ENCODE measurements around the gene HERPUD2. TPM values are rescaled to one million over a fixed set of nuclear protein-coding genes. Genes with fewer than 3 reads are reported as not detected.

Gene HERPUD2
- total RNA-seq, 4 donors from 2014 or later, result 27.0 to 35.9 (median 29.9) TPM

DNA sequence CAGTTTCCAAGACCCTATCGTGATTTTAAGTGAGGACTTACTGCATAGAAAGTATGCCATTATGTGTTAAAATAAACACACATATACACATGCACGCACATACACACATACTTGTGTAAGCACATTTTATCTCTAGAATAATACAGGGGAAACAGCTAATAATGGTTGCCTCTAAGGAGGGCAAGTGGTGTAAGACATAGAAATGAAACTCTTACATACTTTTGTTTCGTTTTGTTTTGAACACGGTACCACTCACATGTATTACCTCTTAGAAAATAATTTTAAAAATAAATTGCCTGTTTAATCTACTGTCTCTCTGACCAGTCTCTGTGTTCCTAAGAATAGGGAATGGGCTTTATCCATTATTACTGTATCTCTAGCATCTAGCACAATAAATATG lies 49.2 kb downstream of the HERPUD2 start:
- H3K36me3 ChIP-seq, result no peaks in the 10 kb centered on the region
- no peak overlapping the region for H3K27ac ChIP-seq
- no peaks in the 10 kb centered on the region for H3K9me3 ChIP-seq
- no peak overlapping the region for H3K4me3 ChIP-seq (replicated peaks in 1 of 3)
- intact Hi-C loops (cut with DNase I), result no loop called here
- H3K4me1 ChIP-seq, result peaks cover 4 to 7% of the 10 kb centered on the region in 2 donors
- no peaks in the 10 kb centered on the region for H3K27me3 ChIP-seq
- TF ChIP-seq, protein P1, sequence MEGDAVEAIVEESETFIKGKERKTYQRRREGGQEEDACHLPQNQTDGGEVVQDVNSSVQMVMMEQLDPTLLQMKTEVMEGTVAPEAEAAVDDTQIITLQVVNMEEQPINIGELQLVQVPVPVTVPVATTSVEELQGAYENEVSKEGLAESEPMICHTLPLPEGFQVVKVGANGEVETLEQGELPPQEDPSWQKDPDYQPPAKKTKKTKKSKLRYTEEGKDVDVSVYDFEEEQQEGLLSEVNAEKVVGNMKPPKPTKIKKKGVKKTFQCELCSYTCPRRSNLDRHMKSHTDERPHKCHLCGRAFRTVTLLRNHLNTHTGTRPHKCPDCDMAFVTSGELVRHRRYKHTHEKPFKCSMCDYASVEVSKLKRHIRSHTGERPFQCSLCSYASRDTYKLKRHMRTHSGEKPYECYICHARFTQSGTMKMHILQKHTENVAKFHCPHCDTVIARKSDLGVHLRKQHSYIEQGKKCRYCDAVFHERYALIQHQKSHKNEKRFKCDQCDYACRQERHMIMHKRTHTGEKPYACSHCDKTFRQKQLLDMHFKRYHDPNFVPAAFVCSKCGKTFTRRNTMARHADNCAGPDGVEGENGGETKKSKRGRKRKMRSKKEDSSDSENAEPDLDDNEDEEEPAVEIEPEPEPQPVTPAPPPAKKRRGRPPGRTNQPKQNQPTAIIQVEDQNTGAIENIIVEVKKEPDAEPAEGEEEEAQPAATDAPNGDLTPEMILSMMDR (IDR thresholded peaks at IDR 0.05), result no peak
- TF ChIP-seq POLR2A (IDR thresholded peaks at IDR 0.05), result no peak
- no peak for DNase-seq
- WGBS, 2 donors, result 95 to 96% methylated on average over 4 of the region's 4 CpGs

DNA sequence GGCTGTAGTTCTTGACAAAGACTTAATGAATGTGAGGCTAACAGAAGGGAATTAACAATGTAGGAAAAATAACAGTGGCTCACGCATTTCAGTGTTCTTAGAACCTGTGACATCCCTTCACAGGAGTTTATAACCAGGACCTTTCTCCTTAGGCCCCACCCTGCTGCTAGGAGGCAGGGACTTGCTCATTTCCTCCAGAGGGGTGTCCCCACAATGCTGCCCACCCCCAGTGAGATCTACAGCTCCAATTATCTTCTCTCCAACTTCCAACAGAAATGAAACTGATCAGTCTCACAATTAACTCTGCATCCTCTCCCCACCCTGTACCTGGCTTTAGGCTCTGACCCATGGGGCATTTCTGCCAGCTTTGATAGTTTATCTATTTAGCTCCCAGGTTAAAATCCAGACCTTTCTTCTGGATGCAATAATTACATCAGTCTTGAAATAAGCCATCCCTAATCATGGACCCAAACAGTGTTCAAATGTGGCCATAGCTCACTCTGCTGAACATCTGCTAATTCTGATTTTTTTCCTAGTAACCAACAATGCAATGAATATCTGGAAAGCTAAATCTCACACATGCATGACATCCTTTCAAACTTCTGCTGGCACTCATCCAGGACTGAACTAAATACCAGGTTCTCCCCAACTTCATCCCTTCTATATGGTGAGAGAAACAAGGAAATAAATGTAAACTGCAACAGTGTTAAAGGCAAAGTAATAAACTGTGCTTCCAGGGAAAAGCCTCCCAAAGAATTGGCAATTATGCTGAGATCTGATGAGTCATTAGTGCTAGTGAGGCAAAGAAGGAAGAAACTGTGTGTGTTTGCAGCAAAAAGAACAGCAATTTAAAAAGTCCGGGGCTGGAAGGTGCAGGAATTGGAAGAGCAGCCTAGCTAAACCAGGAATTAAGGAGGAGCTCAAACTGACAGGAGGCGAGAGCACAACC lies 64.6 kb downstream of the HERPUD2 start:
- 86 to 90% methylated on average over 3 of the region's 3 CpGs for WGBS, 2 donors
- Histone ChIP-seq H3K27ac (no peak overlapping the region), H3K27me3 (no peaks in the 10 kb centered on the region), H3K4me3 (replicated peaks in 1 of 3) (no peak overlapping the region), H3K36me3 (peaks cover 27 to 31% of the 10 kb centered on the region in 2 donors), H3K9me3 (no peaks in the 10 kb centered on the region), H3K4me1 (no peaks in the 10 kb centered on the region)
- DNase-seq, result no peak
- intact Hi-C loops (cut with DNase I), result no loop called here
- no peak for TF ChIP-seq POLR2A (IDR thresholded peaks at IDR 0.05)
- TF ChIP-seq, protein P1 (IDR thresholded peaks at IDR 0.05), result no peak

DNA sequence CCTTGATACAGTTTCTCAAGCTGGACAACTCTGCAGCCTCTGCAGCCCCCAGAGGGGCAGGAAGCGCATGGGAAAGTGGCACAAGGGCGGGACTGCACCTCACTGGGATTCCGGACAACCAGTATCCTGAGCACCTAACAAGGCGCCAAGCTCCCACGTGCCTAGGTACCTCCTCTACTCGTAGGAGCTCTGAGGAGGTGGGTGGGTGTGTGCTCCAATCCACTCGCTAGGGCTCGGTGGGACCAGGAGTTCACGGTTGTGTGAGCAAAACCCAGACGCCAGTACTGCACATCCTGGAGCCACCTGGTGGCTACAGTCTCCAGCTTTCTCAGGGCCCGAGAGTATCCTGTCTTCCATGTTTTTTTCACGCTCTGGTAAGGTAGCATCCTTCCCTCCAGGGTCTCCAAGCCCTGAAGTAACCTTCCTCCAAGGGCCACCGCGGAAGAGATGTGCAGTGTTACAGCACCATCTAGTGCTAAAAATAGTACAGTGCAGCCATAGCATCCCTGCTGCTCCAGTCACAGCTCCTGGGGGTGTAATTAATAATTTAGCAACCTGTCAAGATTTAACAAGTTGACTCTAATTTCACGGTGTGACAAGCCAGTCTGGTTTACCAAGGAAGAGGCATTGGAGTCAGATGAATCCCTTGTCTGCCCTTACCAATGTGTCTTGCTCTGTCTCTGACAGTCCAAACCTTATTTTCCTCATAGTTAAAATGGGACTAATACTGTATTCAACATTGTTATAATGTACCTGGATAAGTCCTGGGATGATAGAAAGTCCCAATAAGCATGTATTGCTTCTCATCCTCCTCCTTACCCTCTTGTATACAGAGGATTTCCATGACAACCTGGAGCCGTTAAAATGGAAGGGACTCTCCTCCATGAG lies 70.4 kb downstream of the HERPUD2 start:
- Histone ChIP-seq H3K4me1 (no peaks in the 10 kb centered on the region), H3K27ac (no peak overlapping the region), H3K9me3 (no peaks in the 10 kb centered on the region), H3K4me3 (replicated peaks in 1 of 3) (no peak overlapping the region), H3K27me3 (no peaks in the 10 kb centered on the region), H3K36me3 (peaks cover 6 to 12% of the 10 kb centered on the region in 2 donors)
- peak; percentile 4 to 8 for DNase-seq
- 45% methylated on average over 10 to 16 of the region's 16 CpGs for WGBS, 2 donors
- TF ChIP-seq, protein P1 (IDR thresholded peaks at IDR 0.05), result peak in 5 of 6 experiments; percentile 25 to 79 (median 57)
- TF ChIP-seq POLR2A (IDR thresholded peaks at IDR 0.05), result no peak
- intact Hi-C loops (cut with DNase I), result no loop called here

DNA sequence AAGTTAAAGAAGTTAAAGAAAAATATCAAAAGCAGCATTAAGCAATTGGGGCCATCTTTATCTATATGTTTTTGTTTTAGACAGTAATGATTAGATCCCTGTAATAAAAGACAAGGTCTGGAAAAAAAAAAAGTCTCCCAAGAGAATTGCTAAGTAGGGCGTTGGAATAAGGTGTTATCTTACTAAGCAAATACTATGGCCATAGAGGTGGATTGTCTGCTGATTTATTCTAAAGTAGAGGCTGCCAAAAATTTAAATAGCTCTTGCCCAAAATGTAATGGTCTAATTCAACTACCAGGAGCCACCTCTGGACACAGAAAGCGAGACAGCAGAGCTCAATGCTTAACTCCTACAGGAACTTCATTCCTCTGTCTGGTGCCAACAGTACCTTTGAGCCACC lies 71.6 kb downstream of the HERPUD2 start:
- Histone ChIP-seq H3K4me3 (replicated peaks in 1 of 3) (no peak overlapping the region), H3K4me1 (no peaks in the 10 kb centered on the region), H3K27me3 (no peaks in the 10 kb centered on the region), H3K9me3 (no peaks in the 10 kb centered on the region), H3K36me3 (peaks cover 2 to 3% of the 10 kb centered on the region in 2 donors), H3K27ac (no peak overlapping the region)
- no peak for DNase-seq
- WGBS, 2 donors, result 78 to 82% methylated on average over 2 of the region's 2 CpGs
- intact Hi-C loops (cut with DNase I), result no loop called here
- TF ChIP-seq POLR2A (IDR thresholded peaks at IDR 0.05), result no peak
- TF ChIP-seq, protein P1 (IDR thresholded peaks at IDR 0.05), result no peak
